Activated naive CD8-positive, alpha-beta T cell (primary cell): ENCODE measurements around the gene AMBRA1.
A peak's percentile ranks its signal among the peaks of the same experiment; 100 is the strongest.

Source experiments
- H3K27ac Mint-ChIP-seq: one replicate; pipeline ENCODE4 v1.8.0; 2021; ENCODE audit warnings: mixed read lengths
- H3K27me3 Mint-ChIP-seq: one replicate; pipeline ENCODE4 v1.8.0; 2021; ENCODE audit warnings: mixed read lengths
- H3K36me3 Mint-ChIP-seq: one replicate; pipeline ENCODE4 v1.8.0; 2021; ENCODE audit warnings: mixed read lengths
- H3K4me1 Mint-ChIP-seq: one replicate; pipeline ENCODE4 v1.8.0; 2021; ENCODE audit warnings: low read depth, mixed read lengths
- H3K4me3 Mint-ChIP-seq: one replicate; pipeline ENCODE4 v1.8.0; 2021; ENCODE audit warnings: mild to moderate bottlenecking, mixed read lengths
- H3K9me3 Mint-ChIP-seq: one replicate; pipeline ENCODE4 v1.8.0; 2021; ENCODE audit warnings: low read depth, mixed read lengths

AMBRA1 gene

GRCh38 chr11:46364791-46365190 is 229.0 kb downstream of the AMBRA1 start:
- H3K4me3 Mint-ChIP-seq = no peak overlapping the region
- H3K27me3 Mint-ChIP-seq = no peaks in the 10 kb centered on the region
- H3K36me3 Mint-ChIP-seq = no peaks in the 10 kb centered on the region
- H3K27ac Mint-ChIP-seq = peak overlapping the region; percentile 72
- H3K4me1 Mint-ChIP-seq = peaks cover 54% of the 10 kb centered on the region
- H3K9me3 Mint-ChIP-seq = no peaks in the 10 kb centered on the region

GRCh38 chr11:46364056-46364455 is 229.8 kb downstream of the AMBRA1 start:
- Mint-ChIP-seq H3K4me1 (peaks cover 50% of the 10 kb centered on the region), H3K36me3 (no peaks in the 10 kb centered on the region), H3K9me3 (no peaks in the 10 kb centered on the region), H3K4me3 (peak overlapping the region; percentile 15), H3K27me3 (no peaks in the 10 kb centered on the region), H3K27ac (peak overlapping the region; percentile 46)

GRCh38 chr11:46363455-46364005 is 230.3 kb downstream of the AMBRA1 start:
- Mint-ChIP-seq H3K4me1 (peaks cover 53% of the 10 kb centered on the region), H3K27ac (no peak overlapping the region), H3K9me3 (no peaks in the 10 kb centered on the region), H3K36me3 (no peaks in the 10 kb centered on the region), H3K4me3 (no peak overlapping the region), H3K27me3 (no peaks in the 10 kb centered on the region)

- peaks cover 57% of the 10 kb centered on the region for H3K4me1 Mint-ChIP-seq
- no peaks in the 10 kb centered on the region for H3K9me3 Mint-ChIP-seq
- H3K4me3 Mint-ChIP-seq = peak overlapping the region; percentile 38
- no peaks in the 10 kb centered on the region for H3K36me3 Mint-ChIP-seq
- no peaks in the 10 kb centered on the region for H3K27me3 Mint-ChIP-seq
- peak overlapping the region; percentile 66 for H3K27ac Mint-ChIP-seq
Measured at GRCh38 chr11:46363031-46363407, 230.8 kb downstream of the AMBRA1 start.

GRCh38 chr11:46362156-46363030 is 231.4 kb downstream of the AMBRA1 start:
- peak overlapping the region; percentile 66 for H3K27ac Mint-ChIP-seq
- peak overlapping the region; percentile 38 for H3K4me3 Mint-ChIP-seq
- no peaks in the 10 kb centered on the region for H3K36me3 Mint-ChIP-seq
- no peaks in the 10 kb centered on the region for H3K27me3 Mint-ChIP-seq
- no peaks in the 10 kb centered on the region for H3K9me3 Mint-ChIP-seq
- H3K4me1 Mint-ChIP-seq = peaks cover 62% of the 10 kb centered on the region

- Mint-ChIP-seq H3K9me3 (no peaks in the 10 kb centered on the region), H3K27ac (peak overlapping the region; percentile 91), H3K4me1 (peaks cover 66% of the 10 kb centered on the region), H3K27me3 (no peaks in the 10 kb centered on the region), H3K36me3 (no peaks in the 10 kb centered on the region), H3K4me3 (peak overlapping the region; percentile 86)
Measured at GRCh38 chr11:46361283-46362155, 232.3 kb downstream of the AMBRA1 start.

GRCh38 chr11:46360878-46361277 is 232.9 kb downstream of the AMBRA1 start:
- Mint-ChIP-seq H3K27ac (peak overlapping the region; percentile 91), H3K27me3 (no peaks in the 10 kb centered on the region), H3K4me1 (peaks cover 73% of the 10 kb centered on the region), H3K36me3 (peaks cover 3% of the 10 kb centered on the region), H3K9me3 (no peaks in the 10 kb centered on the region), H3K4me3 (peak overlapping the region; percentile 86)

- H3K9me3 Mint-ChIP-seq = no peaks in the 10 kb centered on the region
- H3K4me3 Mint-ChIP-seq = no peak overlapping the region
- H3K36me3 Mint-ChIP-seq = peaks cover 3% of the 10 kb centered on the region
- peaks cover 69% of the 10 kb centered on the region for H3K4me1 Mint-ChIP-seq
- no peaks in the 10 kb centered on the region for H3K27me3 Mint-ChIP-seq
- H3K27ac Mint-ChIP-seq = no peak overlapping the region
Measured at GRCh38 chr11:46359953-46360352, 233.9 kb downstream of the AMBRA1 start.

- peaks cover 3% of the 10 kb centered on the region for H3K36me3 Mint-ChIP-seq
- H3K4me1 Mint-ChIP-seq = peaks cover 78% of the 10 kb centered on the region
- H3K27me3 Mint-ChIP-seq = no peaks in the 10 kb centered on the region
- H3K27ac Mint-ChIP-seq = peak overlapping the region; percentile 90
- no peaks in the 10 kb centered on the region for H3K9me3 Mint-ChIP-seq
- H3K4me3 Mint-ChIP-seq = no peak overlapping the region
Measured at GRCh38 chr11:46357483-46357936, 236.3 kb downstream of the AMBRA1 start.

GRCh38 chr11:46356924-46357482 is 236.8 kb downstream of the AMBRA1 start:
- Mint-ChIP-seq H3K36me3 (peaks cover 3% of the 10 kb centered on the region), H3K27me3 (no peaks in the 10 kb centered on the region), H3K4me3 (peak overlapping the region; percentile 20), H3K27ac (peak overlapping the region; percentile 80), H3K4me1 (peaks cover 77% of the 10 kb centered on the region), H3K9me3 (no peaks in the 10 kb centered on the region)

- peaks cover 3% of the 10 kb centered on the region for H3K36me3 Mint-ChIP-seq
- H3K27me3 Mint-ChIP-seq = no peaks in the 10 kb centered on the region
- H3K9me3 Mint-ChIP-seq = no peaks in the 10 kb centered on the region
- peak overlapping the region; percentile 91 for H3K27ac Mint-ChIP-seq
- peaks cover 86% of the 10 kb centered on the region for H3K4me1 Mint-ChIP-seq
- peak overlapping the region; percentile 82 for H3K4me3 Mint-ChIP-seq
Measured at GRCh38 chr11:46353698-46354097, 240.1 kb downstream of the AMBRA1 start.

- H3K36me3 Mint-ChIP-seq = peaks cover 3% of the 10 kb centered on the region
- H3K9me3 Mint-ChIP-seq = no peaks in the 10 kb centered on the region
- H3K27me3 Mint-ChIP-seq = no peaks in the 10 kb centered on the region
- peak overlapping the region; percentile 82 for H3K4me3 Mint-ChIP-seq
- peaks cover 76% of the 10 kb centered on the region for H3K4me1 Mint-ChIP-seq
- H3K27ac Mint-ChIP-seq = peak overlapping the region; percentile 91
Measured at GRCh38 chr11:46352063-46352841, 241.6 kb downstream of the AMBRA1 start.

- Mint-ChIP-seq H3K9me3 (no peaks in the 10 kb centered on the region), H3K27me3 (no peaks in the 10 kb centered on the region), H3K4me3 (peak overlapping the region; percentile 82)
Measured at GRCh38 chr11:46351606-46352005, 242.2 kb downstream of the AMBRA1 start.

GRCh38 chr11:46351148-46351547 is 242.7 kb downstream of the AMBRA1 start:
- Mint-ChIP-seq H3K27me3 (no peaks in the 10 kb centered on the region), H3K4me3 (peak overlapping the region; percentile 82), H3K4me1 (peaks cover 74% of the 10 kb centered on the region), H3K9me3 (no peaks in the 10 kb centered on the region), H3K36me3 (peaks cover under 1% of the 10 kb centered on the region), H3K27ac (peak overlapping the region; percentile 84)

More at GRCh38 chr11:46351606-46352005, 242.2 kb downstream of the AMBRA1 start:
- H3K27ac Mint-ChIP-seq = peak overlapping the region; percentile 84
- peaks cover 74% of the 10 kb centered on the region for H3K4me1 Mint-ChIP-seq
- peaks cover 3% of the 10 kb centered on the region for H3K36me3 Mint-ChIP-seq
